IgD-negative memory B cell (primary cell): ENCODE results near the gene HOXC13. TPM values are rescaled to one million over a fixed set of nuclear protein-coding genes. Genes with fewer than 3 reads are reported as not detected.
A peak's percentile ranks its signal among the peaks of the same experiment; 100 is the strongest.

Experiments used
- H3K27ac Mint-ChIP-seq, 3 donors: one replicate each; pipeline ENCODE4 v1.8.0; 2020 to 2022; ENCODE audit warnings: mild to moderate bottlenecking in 3 of 3, mixed read lengths in 3 of 3, moderate library complexity in 1 of 3
- H3K27me3 Mint-ChIP-seq: one replicate; pipeline ENCODE4 v1.8.0; 2021; ENCODE audit warnings: mixed read lengths
- H3K36me3 Mint-ChIP-seq: one replicate; pipeline ENCODE4 v1.8.0; 2020; ENCODE audit warnings: mild to moderate bottlenecking, mixed read lengths
- H3K4me1 Mint-ChIP-seq, 3 donors: one replicate each; pipeline ENCODE4 v1.8.0; 2020 to 2022; ENCODE audit warnings: mixed read lengths in 3 of 3, mild to moderate bottlenecking in 1 of 3
- H3K4me3 Mint-ChIP-seq, 4 donors: one replicate each; pipeline ENCODE4 v1.8.0; 2020 to 2022; ENCODE audit warnings: mild to moderate bottlenecking in 4 of 4, mixed read lengths in 4 of 4, moderate library complexity in 3 of 4
- H3K9me3 Mint-ChIP-seq, 3 donors: one replicate each; pipeline ENCODE4 v1.8.0; 2020 to 2021; ENCODE audit warnings: mixed read lengths in 3 of 3, mild to moderate bottlenecking in 1 of 3
- polyA plus RNA-seq: library from polyadenylated mRNA; unstranded; fragments of 300-500 nt; fragmentation: Illumina TruSeq; gene quantifications from one replicate; pipeline ENCODE4 v1.2.3, GENCODE V29; 2021

HOXC13 gene
- polyA plus RNA-seq, 1 donor from 2014 or later, result not detected

GRCh38 chr12:53955776-53956250 lies 17.2 kb downstream of the HOXC13 start:
- Mint-ChIP-seq H3K27me3 (peaks cover 84% of the 10 kb centered on the region), H3K4me1 (peaks cover 0 to 15% (median 14%) of the 10 kb centered on the region in 3 donors), H3K36me3 (peaks cover 2% of the 10 kb centered on the region), H3K9me3 (peaks cover 0 to 8% (median 0%) of the 10 kb centered on the region in 3 donors), H3K4me3 (peak overlapping the region; percentile 17 to 79 (median 28)), H3K27ac (peak overlapping the region; percentile 51 to 87 (median 86))

GRCh38 chr12:53956251-53956887 lies 17.7 kb downstream of the HOXC13 start:
- H3K36me3 Mint-ChIP-seq, result peaks cover 2% of the 10 kb centered on the region
- H3K27ac Mint-ChIP-seq, result peak overlapping the region; percentile 86 to 87 (median 86)
- H3K9me3 Mint-ChIP-seq, result peaks cover 0 to 8% (median 0%) of the 10 kb centered on the region in 3 donors
- peaks cover 83% of the 10 kb centered on the region for H3K27me3 Mint-ChIP-seq
- H3K4me1 Mint-ChIP-seq, result peaks cover 0 to 14% (median 12%) of the 10 kb centered on the region in 3 donors
- H3K4me3 Mint-ChIP-seq, result peak overlapping the region in 3 of 4 donors; percentile 37 to 83 (median 79)

DNA sequence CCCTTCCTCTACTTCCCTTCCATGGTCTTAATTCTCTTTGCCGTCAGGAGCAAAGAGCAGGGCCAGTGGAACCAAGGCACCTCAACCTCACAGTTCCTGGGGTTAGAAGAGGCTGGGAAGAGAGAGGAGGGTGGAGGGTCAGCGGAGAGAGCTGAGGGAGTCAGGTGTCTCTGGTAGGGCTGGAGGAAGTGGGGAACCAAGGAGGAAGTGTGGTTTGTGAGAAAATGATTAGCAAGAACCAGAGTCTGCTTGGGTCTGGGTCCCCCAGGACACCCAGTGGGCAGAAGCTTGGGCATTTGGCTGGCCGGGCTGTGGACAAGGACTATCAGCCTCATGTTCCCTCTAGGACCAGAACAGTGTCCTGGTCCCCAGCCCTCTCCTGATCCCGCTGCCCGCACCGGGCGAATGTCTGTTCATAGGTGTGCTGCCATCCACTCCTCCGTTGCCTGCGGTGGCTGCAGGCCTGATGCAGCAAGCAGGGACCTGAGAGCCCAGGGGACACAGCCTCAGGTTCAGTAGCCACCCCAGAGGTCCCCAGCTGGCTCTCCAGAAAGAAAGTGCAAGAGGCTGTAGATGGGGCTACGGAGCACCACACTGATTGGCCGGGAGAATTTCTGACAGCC lies 18.4 kb downstream of the HOXC13 start:
- H3K4me3 Mint-ChIP-seq, result peak overlapping the region in 3 of 4 donors; percentile 55 to 83 (median 79)
- H3K4me1 Mint-ChIP-seq, result peaks cover 0 to 14% (median 12%) of the 10 kb centered on the region in 3 donors
- H3K27me3 Mint-ChIP-seq, result peaks cover 84% of the 10 kb centered on the region
- H3K9me3 Mint-ChIP-seq, result peaks cover 0 to 8% (median 0%) of the 10 kb centered on the region in 3 donors
- peak overlapping the region; percentile 59 to 87 (median 86) for H3K27ac Mint-ChIP-seq
- peaks cover 2% of the 10 kb centered on the region for H3K36me3 Mint-ChIP-seq

DNA sequence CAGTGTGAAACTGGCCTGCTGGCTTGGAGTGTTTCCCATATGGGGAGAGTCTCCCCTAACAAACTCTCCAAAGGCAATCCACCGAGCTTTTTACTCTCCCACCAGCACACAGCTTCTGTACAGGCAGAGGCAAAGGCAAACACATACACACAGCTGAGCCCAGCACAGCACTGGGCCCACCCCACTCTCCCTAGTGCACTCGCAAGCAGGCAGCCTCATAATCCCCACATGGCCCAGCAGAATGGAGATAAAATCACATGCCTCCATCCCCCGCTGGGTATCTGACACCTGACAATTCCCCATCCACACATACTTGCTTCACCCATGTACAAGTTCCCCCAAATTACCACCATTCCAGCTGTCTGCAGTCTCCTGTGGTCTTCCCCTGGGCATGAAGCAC lies 19.5 kb downstream of the HOXC13 start:
- Mint-ChIP-seq H3K4me3 (peak overlapping the region in 1 of 4 donors; percentile 4), H3K36me3 (peaks cover 2% of the 10 kb centered on the region), H3K27ac (peak overlapping the region in 2 of 3 donors; percentile 20 to 87), H3K27me3 (peaks cover 87% of the 10 kb centered on the region), H3K9me3 (peaks cover 0 to 8% (median 0%) of the 10 kb centered on the region in 3 donors), H3K4me1 (peaks cover 4 to 14% (median 12%) of the 10 kb centered on the region in 3 donors)

- Mint-ChIP-seq H3K9me3 (peaks cover 0 to 8% (median 0%) of the 10 kb centered on the region in 3 donors), H3K4me1 (peaks cover 9 to 18% (median 13%) of the 10 kb centered on the region in 3 donors), H3K36me3 (no peaks in the 10 kb centered on the region), H3K27ac (peak overlapping the region in 2 of 3 donors; percentile 83 to 87), H3K4me3 (peak overlapping the region in 1 of 4 donors; percentile 74), H3K27me3 (peaks cover 86% of the 10 kb centered on the region)
These were observed 20.7 kb downstream of the HOXC13 start for GRCh38 chr12:53959314-53959713.

DNA sequence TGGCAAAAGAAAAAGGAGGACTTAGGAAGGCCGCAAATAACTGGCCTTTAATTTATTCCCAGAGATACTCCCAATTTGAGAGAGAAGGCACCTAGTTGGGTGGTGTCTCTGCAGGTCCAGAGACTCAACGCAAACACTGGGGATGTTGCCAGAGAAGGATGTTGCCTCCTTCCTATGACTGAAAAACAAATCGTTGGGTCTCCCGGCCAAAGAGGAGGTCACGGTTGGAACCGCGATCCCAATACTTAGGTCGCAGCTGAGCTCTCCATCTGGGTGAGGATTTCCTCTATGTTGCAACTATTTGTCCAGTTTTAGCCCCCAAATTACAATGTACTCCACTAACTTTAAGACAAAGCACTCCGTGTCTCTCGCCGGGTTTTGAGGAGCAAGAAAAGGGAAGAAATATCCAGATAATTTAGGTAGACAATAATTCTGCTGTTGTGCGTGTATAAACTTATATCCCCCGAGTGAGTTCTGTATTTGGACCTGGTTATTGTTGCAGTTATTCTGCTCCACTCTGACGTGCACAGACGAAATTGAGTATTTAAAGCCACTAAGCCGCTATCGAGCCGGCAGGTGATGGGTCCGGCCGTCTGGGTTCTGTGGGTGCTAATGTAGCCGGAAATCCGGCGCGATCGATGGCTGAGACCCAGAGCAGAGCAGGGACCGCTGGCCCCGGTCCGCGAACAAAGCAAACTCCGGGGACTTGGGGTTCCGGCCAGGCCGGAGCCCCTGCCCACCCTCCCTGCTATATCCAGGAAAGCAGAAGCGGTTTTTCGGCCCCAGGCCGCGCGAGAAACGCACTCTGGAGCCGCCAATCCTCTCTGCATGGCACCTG lies 21.8 kb downstream of the HOXC13 start:
- no peaks in the 10 kb centered on the region for H3K36me3 Mint-ChIP-seq
- peak overlapping the region in 3 of 4 donors; percentile 4 to 74 (median 17) for H3K4me3 Mint-ChIP-seq
- peaks cover 15 to 20% (median 18%) of the 10 kb centered on the region in 3 donors for H3K4me1 Mint-ChIP-seq
- H3K9me3 Mint-ChIP-seq, result peaks cover 0 to 10% (median 0%) of the 10 kb centered on the region in 3 donors
- peak overlapping the region; percentile 49 to 87 (median 83) for H3K27ac Mint-ChIP-seq
- H3K27me3 Mint-ChIP-seq, result peaks cover 90% of the 10 kb centered on the region

GRCh38 chr12:53961025-53961761 lies 22.6 kb downstream of the HOXC13 start:
- peaks cover 0 to 14% (median 0%) of the 10 kb centered on the region in 3 donors for H3K9me3 Mint-ChIP-seq
- H3K27ac Mint-ChIP-seq, result peak overlapping the region; percentile 74 to 87 (median 78)
- peaks cover 16 to 26% (median 19%) of the 10 kb centered on the region in 3 donors for H3K4me1 Mint-ChIP-seq
- peak overlapping the region in 3 of 4 donors; percentile 4 to 46 (median 17) for H3K4me3 Mint-ChIP-seq
- H3K27me3 Mint-ChIP-seq, result peaks cover 92% of the 10 kb centered on the region
- no peaks in the 10 kb centered on the region for H3K36me3 Mint-ChIP-seq

DNA sequence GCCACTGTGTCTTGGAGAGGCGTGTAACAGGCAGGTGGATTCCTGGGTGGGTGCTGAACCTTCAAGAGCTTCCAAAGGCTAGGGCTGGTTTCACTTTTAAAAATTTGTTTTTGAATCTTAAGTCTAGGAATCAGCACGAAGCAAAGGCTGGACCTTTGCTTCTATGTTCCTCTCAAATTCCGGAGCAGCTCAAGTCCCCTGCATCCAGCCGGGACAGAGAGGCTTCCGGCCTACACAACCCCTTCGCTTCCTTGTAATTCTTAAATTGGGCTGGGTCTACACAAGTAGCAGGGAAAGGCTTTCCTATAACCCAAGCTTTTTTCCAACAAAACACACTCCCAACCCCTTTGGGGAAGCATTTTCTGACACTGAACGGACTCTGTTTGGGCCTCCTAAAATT lies 24.4 kb downstream of the HOXC13 start:
- Mint-ChIP-seq H3K4me1 (peaks cover 12 to 31% (median 13%) of the 10 kb centered on the region in 3 donors), H3K36me3 (peaks cover 2% of the 10 kb centered on the region), H3K27ac (peak overlapping the region in 2 of 3 donors; percentile 3 to 87), H3K4me3 (peak overlapping the region in 2 of 4 donors; percentile 46 to 84), H3K9me3 (peaks cover 0 to 11% (median 0%) of the 10 kb centered on the region in 3 donors), H3K27me3 (peaks cover 91% of the 10 kb centered on the region)

GRCh38 chr12:53963434-53964314 lies 25.0 kb downstream of the HOXC13 start:
- Mint-ChIP-seq H3K27me3 (peaks cover 90% of the 10 kb centered on the region), H3K4me1 (peaks cover 12 to 31% (median 13%) of the 10 kb centered on the region in 3 donors), H3K36me3 (peaks cover 2% of the 10 kb centered on the region), H3K27ac (peak overlapping the region in 2 of 3 donors; percentile 48 to 87), H3K9me3 (peaks cover 0 to 11% (median 0%) of the 10 kb centered on the region in 3 donors), H3K4me3 (peak overlapping the region in 3 of 4 donors; percentile 49 to 63 (median 59))

GRCh38 chr12:53964315-53964713 lies 25.7 kb downstream of the HOXC13 start:
- Mint-ChIP-seq H3K4me1 (peaks cover 12 to 31% (median 14%) of the 10 kb centered on the region in 3 donors), H3K27me3 (peaks cover 91% of the 10 kb centered on the region), H3K4me3 (peak overlapping the region in 2 of 4 donors; percentile 59 to 63), H3K9me3 (peaks cover 0 to 11% (median 0%) of the 10 kb centered on the region in 3 donors), H3K36me3 (peaks cover 2% of the 10 kb centered on the region), H3K27ac (peak overlapping the region in 1 of 3 donors; percentile 87)

GRCh38 chr12:53965281-53966084 lies 26.9 kb downstream of the HOXC13 start:
- H3K4me1 Mint-ChIP-seq, result peaks cover 10 to 31% (median 12%) of the 10 kb centered on the region in 3 donors
- H3K27me3 Mint-ChIP-seq, result peaks cover 91% of the 10 kb centered on the region
- H3K9me3 Mint-ChIP-seq, result peaks cover 0 to 9% (median 0%) of the 10 kb centered on the region in 3 donors
- peak overlapping the region in 2 of 4 donors; percentile 28 to 59 for H3K4me3 Mint-ChIP-seq
- H3K36me3 Mint-ChIP-seq, result peaks cover 2% of the 10 kb centered on the region
- peak overlapping the region; percentile 46 to 87 (median 59) for H3K27ac Mint-ChIP-seq

DNA sequence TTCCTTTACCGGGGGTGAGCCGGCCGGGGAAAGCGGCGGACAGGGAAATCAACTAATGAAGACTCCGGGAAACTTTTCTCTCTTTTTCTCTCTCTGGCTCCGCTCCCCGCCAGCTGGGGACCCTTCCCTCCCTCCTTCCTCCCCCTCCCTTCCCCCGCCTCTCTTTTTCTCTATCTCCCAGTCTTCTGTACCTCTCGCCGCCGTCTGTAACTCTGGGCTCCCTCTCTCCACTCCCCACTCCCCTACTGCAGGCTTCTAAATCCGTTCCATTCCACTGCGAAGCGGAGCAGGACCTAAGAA lies 27.4 kb downstream of the HOXC13 start:
- Mint-ChIP-seq H3K36me3 (peaks cover 2% of the 10 kb centered on the region), H3K27me3 (peaks cover 93% of the 10 kb centered on the region), H3K27ac (peak overlapping the region; percentile 46 to 87 (median 59)), H3K4me1 (peaks cover 10 to 31% (median 12%) of the 10 kb centered on the region in 3 donors), H3K4me3 (peak overlapping the region in 3 of 4 donors; percentile 3 to 59 (median 51)), H3K9me3 (peaks cover 0 to 9% (median 0%) of the 10 kb centered on the region in 3 donors)
